ENCODE results near the gene PKIG. TPM values are rescaled to one million over a fixed set of nuclear protein-coding genes. Genes with fewer than 3 reads are reported as not detected.

The PKIG gene
- total and polyA plus RNA-seq, 2 of the 8 experiments (the other 6 are each of a cell fraction or from before 2014, with no cell fraction given) = 26.7 to 34.3 TPM

GRCh38 chr20:44585057-44585963 lies 2.9 kb downstream of the PKIG start (continued):
- no peak for TF ChIP-seq HDAC6 (IDR thresholded peaks at IDR 0.05; ENCODE audit: low read depth, low read length)
- no peak for TF ChIP-seq BRCA1 (IDR thresholded peaks at IDR 0.05; ENCODE audit: low read depth, low read length)
- TF ChIP-seq SIN3A (conservative IDR thresholded peaks at IDR 0.05 in 1 of 2, IDR thresholded peaks at IDR 0.05 in 1 of 2; ENCODE audit: low read depth in 1 of 2, low read length in 2 of 2) = no peak
- no peak for TF ChIP-seq TAF7 (optimal IDR thresholded peaks at IDR 0.05; ENCODE audit: borderline replicate concordance, low read depth, low read length)
- TF ChIP-seq RNF2 (IDR thresholded peaks at IDR 0.05; ENCODE audit: borderline replicate concordance, low read depth, low read length, missing control alignments, poor library complexity, severe bottlenecking) = no peak
- no peak for TF ChIP-seq POLR2AphosphoS5 (IDR thresholded peaks at IDR 0.05; ENCODE audit: low read depth, low read length)
- no peak for TF ChIP-seq SP2 (IDR thresholded peaks at IDR 0.05; ENCODE audit: low read length)
